Kidney glomerular epithelial cell (primary cell): ENCODE data around the gene F11R.
"Not testable (repeated sequence)": the region's sequence is repeated elsewhere in the genome, so short reads cannot be mapped to it uniquely, and the experiment has no call there.

Source experiments
- DNase-seq: peaks from one replicate; lab custom pipeline; 2025; lab: John Stamatoyannopoulos, UW

Gene F11R

GRCh38 chr1:161044535-161044907 is 23.6 kb upstream of the F11R start:
- DNase-seq, result peak; percentile 49

DNA sequence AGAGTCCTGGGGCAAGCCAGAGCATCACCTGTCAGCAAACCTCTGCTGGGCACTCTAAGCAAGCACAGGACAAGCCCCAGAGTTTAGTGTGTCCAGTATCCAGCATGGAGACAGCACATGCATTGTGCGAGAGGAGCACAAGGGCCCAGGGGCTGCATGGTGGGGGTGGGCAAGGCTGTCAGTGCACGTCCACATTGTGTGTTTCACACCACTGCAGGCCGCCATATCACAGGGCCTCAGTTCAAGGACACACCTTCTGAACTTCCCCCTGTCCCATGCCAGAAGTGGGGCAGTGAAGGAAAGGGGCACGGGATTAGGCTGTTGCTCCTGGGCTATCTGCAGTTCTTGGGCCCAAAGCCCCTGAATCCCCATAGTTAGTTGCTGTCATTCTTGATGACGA is 18.6 kb upstream of the F11R start:
- no peak for DNase-seq

DNA sequence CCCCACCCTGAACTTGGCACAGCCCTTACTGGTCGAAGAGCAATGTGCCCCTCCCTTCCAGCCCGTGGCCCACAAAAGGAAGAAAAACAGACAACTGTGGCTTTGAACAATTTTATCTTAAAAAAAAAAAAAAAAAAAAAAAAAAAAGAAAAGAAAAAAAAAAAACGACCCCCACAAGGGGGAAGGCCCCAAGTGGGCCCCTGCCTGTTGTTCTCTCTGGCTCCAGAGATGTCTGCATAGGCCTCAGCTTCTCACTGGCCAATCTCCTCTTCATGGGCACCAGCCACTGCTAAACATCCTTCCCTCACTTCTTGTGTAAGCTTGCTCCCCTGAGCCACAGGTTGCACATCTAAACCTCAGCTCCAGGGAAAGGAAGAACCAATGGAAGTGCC is 18.2 kb upstream of the F11R start:
- DNase-seq, result no peak

GRCh38 chr1:161038523-161039153 is 17.7 kb upstream of the F11R start, which contains the start of gene TSTD1:
TSTD1 (minus strand) TSS chr1:161038964; CDS start chr1:161038889, 75 bp downstream.
- DNase-seq, result peak; percentile 39

GRCh38 chr1:161037661-161038522 is 16.9 kb upstream of the F11R start:
- no peak for DNase-seq

DNA sequence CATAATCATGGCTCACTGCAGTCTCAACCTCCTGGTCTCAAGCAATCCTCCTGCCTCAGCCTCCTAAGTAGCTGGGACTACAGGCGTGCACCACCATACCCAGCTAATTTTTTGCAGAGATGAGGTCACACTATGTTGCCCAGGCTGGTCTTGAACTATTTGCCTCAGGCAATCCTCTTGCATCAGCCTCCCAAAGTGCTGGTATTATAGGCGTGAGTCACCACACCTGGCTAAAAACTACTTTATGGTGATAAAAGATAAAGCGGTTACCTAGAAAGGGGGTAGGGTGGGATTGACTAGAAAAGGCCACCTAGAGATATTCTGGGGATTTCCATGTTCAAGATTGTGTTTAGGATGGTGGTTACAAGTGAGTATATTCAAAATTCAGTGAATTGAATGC is 12.8 kb upstream of the F11R start:
- no peak for DNase-seq

GRCh38 chr1:161032409-161032808 is 11.5 kb upstream of the F11R start:
- DNase-seq, result no peak

DNA sequence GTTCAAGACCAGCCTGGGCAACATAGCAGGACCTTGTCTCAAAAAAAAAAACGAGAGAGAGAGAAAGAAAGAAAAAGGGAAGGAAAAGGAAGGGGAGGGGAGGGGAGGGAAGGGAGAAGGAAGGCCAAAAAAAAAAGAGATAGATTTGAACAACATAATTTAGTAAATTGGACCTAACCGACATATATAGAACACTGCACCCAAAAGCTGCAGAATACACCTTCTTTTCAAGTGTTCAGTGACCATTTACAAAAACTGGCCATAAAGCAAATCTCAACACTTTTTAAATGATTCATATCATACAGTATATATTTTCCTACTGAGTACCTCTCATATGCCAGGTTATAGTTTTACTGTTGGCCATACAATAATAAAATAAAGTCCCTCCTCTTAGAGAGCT is 10.9 kb upstream of the F11R start:
- DNase-seq, result no peak

GRCh38 chr1:161029466-161029865 is 8.5 kb upstream of the F11R start:
- not testable (repeated sequence) for DNase-seq

DNA sequence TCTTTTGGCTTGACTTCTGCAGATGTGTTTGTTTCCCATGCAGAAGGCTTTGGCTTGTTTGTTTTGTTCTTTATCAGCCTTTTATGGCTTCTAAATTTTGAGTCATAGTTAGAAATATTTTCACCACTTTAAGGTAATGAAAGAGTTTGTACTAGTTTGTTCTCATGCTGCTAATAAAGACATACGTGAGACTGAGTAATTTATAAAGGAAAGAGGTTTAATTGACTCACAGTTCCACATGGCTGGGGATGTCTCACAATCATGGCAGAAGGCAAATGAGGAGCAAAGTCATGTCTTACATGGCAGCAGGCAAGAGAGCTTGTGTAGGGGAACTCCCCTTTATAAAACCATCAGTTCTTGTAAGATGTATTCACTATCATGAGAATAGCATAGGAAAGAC is 6.0 kb upstream of the F11R start:
- DNase-seq, result not testable (repeated sequence)

DNA sequence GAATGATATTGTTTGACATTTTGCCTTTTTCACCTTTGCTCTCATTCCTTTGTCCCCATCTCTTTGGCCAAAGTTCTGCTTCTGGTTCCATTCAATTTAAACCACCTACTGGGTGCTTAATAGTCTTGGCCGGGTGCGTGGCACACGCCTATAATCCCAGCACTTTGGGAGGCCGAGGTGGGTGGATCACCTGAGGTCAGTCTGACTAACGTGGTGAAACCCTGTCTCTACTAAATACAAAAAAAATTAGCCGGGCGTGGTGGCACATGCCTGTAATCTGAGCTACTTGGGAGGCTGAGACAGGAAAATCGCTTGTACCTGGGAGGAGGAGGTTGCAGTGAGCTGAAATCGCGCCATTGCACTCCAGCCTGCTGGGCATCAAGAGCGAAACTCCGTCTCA is 1.5 kb upstream of the F11R start:
- DNase-seq, result not testable (repeated sequence)

DNA sequence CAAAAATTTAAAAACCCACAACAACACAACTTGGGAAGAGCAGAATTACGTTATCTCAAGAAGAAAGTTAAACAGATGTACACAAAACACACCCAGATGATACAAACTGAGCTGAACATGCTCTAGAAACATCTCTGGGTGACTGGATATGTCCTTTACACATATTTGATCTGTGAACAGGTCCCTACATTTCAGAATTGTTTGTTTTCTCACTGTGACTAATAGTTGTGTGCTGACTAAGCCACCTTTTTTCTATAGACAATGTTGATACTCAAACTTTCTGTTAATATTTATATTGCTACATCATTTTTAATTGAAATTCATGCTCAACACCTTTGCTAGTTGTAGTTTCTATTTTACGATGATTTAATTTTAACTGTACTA is 1.0 kb upstream of the F11R start:
- no peak for DNase-seq

- peak; percentile 90 for DNase-seq
These were observed 415 bp upstream of the F11R start for GRCh38 chr1:161021165-161021969.

- DNase-seq, result peak; percentile 48
These were observed 1.0 kb downstream of the F11R start for GRCh38 chr1:161019751-161020495.

GRCh38 chr1:161019111-161019660 is 1.8 kb downstream of the F11R start:
- DNase-seq, result not testable (repeated sequence)

DNA sequence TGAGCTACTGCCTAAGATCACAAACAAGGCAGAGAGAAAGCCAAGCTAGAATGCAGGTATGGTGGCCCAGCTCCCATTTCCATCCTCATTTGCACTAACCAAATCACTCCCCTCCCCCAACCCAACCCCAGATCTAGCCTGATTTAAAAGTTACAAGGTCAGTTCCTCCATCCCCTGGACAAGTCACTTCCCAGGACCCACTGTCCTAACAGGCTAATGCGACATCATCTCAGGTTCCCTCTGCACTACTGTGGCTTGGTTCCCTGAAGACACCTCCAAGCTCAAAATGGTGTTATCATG is 2.4 kb downstream of the F11R start:
- no peak for DNase-seq

DNA sequence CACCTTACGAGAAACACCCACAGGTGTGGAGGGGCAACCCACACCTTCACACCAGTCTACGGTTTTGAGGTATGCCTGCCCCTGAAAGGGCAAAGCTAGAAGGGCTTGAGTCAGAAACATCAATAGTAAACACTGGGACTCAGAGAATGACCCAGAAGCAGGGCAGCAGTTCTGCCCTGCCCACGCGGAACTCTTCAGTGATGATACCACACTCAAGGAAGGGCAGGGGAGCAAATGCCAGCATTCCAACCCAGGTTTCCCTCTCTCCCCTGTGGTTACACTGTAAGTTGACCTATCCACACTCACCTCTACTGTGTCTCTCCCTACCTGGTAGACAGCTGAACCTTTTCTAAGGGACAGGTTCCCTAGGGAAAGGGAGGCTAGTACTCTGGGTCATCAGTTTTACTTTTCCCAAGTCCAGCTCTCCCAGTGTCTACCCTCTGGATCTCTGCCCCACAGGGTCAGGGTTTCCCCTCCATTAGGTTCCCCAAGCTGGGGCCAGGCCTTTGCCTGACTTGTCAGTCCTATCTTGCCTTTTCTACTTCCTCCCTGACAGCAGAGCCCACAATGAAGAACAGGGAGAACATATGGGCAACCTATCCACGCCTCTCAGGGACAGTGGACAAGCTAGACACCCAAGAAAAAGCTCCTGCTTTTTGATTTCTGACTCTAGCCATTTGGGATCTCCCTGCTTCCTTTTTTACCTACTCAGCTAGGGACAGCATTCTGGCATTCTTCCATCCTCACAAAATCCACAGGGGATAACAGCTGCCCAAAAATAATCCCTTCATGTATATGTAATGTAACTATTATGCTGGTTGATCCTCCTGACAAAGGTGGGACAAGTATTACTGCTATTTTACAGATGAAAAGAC is 3.0 kb downstream of the F11R start:
- DNase-seq, result no peak

DNA sequence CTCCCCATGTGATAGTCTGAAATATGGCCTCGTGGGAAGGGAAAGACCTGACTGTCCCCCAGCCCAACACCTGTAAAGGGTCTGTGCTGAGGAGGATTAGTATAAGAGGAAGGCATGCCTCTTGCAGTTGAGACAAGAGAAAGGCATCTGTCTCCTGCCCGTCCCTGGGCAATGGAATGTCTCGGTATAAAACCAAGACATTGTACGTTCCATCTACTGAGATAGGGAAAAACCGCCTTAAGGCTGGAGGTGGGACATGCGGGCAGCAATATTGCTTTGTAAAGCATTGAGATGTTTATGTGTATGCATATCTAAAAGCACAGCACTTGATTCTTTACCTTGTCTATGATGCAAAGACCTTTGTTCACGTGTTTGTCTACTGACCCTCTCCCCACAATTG is 3.8 kb downstream of the F11R start:
- not testable (repeated sequence) for DNase-seq

DNA sequence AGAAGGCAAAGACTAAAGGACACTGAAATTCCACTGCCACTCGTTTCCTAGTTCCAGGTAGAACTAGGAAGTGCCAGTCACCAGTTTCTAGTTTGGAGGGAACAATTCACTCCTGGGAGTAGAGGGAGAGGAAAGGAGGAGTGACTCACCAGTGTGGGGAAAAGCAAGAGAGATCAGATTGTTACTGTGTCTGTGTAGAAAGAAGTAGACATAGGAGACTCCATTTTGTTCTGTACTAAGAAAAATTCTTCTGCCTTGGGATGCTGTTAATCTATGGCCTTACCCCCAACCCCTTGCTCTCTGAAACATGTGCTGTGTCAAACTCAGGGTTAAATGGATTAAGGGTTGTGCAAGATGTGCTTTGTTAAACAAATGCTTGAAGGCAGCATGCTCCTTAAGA is 4.3 kb downstream of the F11R start:
- not testable (repeated sequence) for DNase-seq

DNA sequence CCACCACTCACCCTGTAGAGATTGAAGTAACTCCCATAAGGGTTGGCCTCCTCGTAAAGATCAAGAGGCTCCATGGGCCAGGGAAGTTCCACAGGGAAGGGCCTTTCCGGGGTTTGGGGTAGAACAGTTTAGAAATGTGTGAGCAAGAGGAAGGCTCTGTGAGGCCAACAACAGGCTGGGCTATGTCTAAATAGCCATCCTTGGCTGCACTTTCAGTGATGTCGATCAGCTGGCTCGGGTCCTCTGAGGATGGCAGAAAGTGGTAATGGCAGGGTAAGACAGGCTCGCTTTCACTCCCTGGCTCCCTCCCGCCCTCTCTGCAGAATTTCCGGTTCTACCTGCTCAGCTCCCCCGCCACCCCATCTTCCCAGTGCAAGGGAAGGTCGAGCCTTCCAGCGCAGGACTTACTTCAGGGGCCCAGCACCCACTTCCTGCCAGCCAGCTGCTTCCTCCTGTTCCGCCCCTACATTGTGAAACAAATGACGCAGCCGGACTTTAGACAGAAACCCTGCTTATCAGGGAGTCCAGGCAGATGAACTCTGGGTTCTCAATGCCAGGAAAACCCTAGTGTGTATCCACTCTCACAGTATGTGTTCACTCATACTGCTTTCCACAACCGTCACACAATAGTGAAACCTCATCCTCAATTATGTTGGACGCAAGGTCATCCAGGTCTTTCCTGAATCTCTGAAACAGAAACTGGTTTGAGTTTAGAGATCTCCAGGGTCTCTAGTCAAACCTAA is 7.3 kb downstream of the F11R start:
- DNase-seq, result no peak
